Motor neuron (in vitro differentiated cells): ENCODE results near the gene IFNG-AS1. TPM values are rescaled to one million over a fixed set of nuclear protein-coding genes. Genes with fewer than 3 reads are reported as not detected.

Experiments
- ATAC-seq, 8 experiments: fragments of 200-7000 bp; cut with Tn5 transposase; replicated peaks in 6 of 8; 2 replicates each; pipeline ENCODE4 v1.8.0; 2021; ENCODE audit warnings: mild to moderate bottlenecking in 8 of 8, moderate library complexity in 8 of 8
- H3K27ac ChIP-seq, 2 donors: fragments of 250-450 bp; sonication (Bioruptor Pico); 2 replicates each; pipeline ENCODE4 v1.9.0; 2021; ENCODE audit warnings: antibody characterized with exemption in 2 of 2, mild to moderate bottlenecking in 2 of 2, moderate library complexity in 1 of 2
- H3K4me1 ChIP-seq, 2 donors: fragments of 250-450 bp; sonication (Bioruptor Pico); replicated peaks in 1 of 2; 2 replicates each; pipeline ENCODE4 v1.6.1; 2021; ENCODE audit warnings: antibody characterized with exemption in 2 of 2, mild to moderate bottlenecking in 2 of 2, moderate library complexity in 1 of 2
- H3K4me3 ChIP-seq, 5 donors: fragments of 250-450 bp; sonication (Bioruptor Pico); 2 replicates each; pipeline ENCODE4 v1.9.0; 2021; ENCODE audit warnings: antibody characterized with exemption in 5 of 5, mild to moderate bottlenecking in 5 of 5, moderate library complexity in 4 of 5
- WGBS, 10 experiments: fragments of 450-650 bp; shearing (Covaris generic); methylation state at CpG; one replicate each; pipeline ENCODE4 v1.0.0; 2022; 5-methylcytosine and 5-hydroxymethylcytosine counted together
- in situ Hi-C, 9 experiments: fragments of 400-800 bp; cut with MboI; loops; one replicate each; pipeline ENCODE4 v1.15.0; 2021; ENCODE audit warnings: low sequenced_read_pairs in 9 of 9, low pct_unique_long_range_greater_than_20kb in 2 of 9; ENCODE audit not compliant: unreplicated experiment in 9 of 9
- total RNA-seq, 8 experiments: library from RNA; unstranded; fragments of 300-600 nt; gene quantifications; 2 replicates each; pipeline versions ENCODE4 v1.2.3 to v1.2.4, GENCODE V29; 2022

The IFNG-AS1 gene
- total RNA-seq, 8 experiments from 2014 or later, result 0.08 to 0.57 TPM; not detected in 6

DNA sequence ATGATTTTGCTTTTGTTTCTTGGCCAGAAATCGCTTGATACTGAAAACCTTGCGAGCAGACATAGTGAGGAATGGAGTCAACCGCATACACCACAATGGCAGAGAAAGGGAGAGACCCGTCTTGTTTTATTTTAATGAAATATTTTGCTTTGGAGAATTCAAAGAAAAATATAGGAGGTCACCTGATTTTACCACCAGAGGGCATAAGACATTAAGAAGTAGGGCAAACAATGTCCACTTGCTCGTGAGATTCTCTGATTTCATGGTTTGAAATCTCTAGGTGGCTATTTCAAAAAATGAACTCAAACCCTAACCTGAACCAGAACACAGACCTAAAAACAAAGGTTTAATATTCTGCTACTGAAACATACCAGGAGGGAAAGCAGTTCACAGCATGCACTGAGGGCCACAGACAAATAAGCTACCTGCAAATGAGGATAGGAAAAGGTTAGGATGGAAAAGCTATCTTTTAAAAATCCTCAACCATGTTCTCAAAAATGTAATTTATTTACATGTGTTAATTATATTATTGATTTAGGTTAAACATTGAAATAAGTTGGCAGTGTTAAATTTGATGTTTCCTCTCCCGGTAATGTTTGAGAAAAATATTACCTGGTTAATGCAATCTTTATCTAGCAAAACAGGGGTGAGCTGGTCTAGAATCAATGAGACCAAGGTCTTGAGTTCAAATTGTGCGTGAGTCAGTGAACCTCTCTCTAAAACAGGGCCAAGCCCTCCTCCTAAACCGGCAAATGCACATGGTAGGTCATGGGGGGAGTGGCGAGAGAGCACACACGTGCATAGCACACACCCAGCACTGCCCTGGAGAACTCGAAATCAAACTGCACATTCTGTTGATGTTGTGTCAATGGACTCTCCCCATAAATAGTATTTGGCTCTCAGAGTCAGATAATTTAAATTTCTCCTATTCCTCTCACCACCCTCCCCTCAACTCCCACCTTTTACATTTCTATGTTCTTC, 12.5 kb downstream of the IFNG-AS1 start:
- 40 to 94% (median 83%) methylated on average over 2 to 9 of the region's 11 CpGs for WGBS, 10 experiments
- in situ Hi-C loops, result no loop called here

GRCh38 chr12:68003777-68004176, 14.5 kb downstream of the IFNG-AS1 start:
- WGBS, 10 experiments, result 76 to 100% (median 93%) methylated on average over 2 to 6 of the region's 8 CpGs; no CpG with 5 or more reads in 5 of the 10 experiments
- H3K4me1 ChIP-seq, result no peaks in the 10 kb centered on the region
- H3K27ac ChIP-seq, result no peak overlapping the region
- H3K4me3 ChIP-seq, result no peak overlapping the region
- no peak for ATAC-seq
- in situ Hi-C loops, result no loop called here

More for the DNA sequence above, 12.5 kb downstream of the IFNG-AS1 start:
- no peaks in the 10 kb centered on the region for H3K4me1 ChIP-seq
- no peak overlapping the region for H3K4me3 ChIP-seq
- H3K27ac ChIP-seq, result no peak overlapping the region
- no peak for ATAC-seq

DNA sequence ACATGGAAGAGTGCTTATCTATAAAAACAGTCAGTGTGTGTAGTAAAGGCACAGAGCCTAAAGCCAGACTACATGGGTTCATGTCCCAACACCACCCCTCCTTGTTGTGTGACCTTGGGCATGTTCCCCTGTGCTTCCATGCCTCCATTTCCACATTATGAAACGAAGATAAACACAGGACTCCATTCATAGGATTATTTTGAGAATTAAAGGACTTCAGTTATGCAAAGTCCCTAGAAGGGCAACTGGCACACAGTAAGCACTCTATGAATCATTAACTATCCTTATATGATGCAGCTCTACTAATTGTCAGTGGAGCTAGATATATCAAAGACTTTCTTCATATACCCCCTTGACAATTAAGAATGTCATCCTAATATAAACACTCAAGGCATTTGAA, 17.8 kb downstream of the IFNG-AS1 start:
- ATAC-seq, result peak in 3 of 8 experiments; percentile 29 to 63 (median 42)
- in situ Hi-C loops, result no loop called here
- no peaks in the 10 kb centered on the region for H3K4me1 ChIP-seq
- WGBS, 10 experiments, result 0 to 67% (median 20%) methylated on average over 1 of the region's 1 CpG; no CpG with 5 or more reads in 6 of the 10 experiments
- no peak overlapping the region for H3K4me3 ChIP-seq
- H3K27ac ChIP-seq, result no peak overlapping the region

GRCh38 chr12:68007466-68007865, 18.2 kb downstream of the IFNG-AS1 start:
- H3K4me1 ChIP-seq, result no peaks in the 10 kb centered on the region
- H3K4me3 ChIP-seq, result no peak overlapping the region
- in situ Hi-C loops, result no loop called here
- H3K27ac ChIP-seq, result no peak overlapping the region
- ATAC-seq, result peak in 4 of 8 experiments; percentile 32 to 72 (median 50)

- Histone ChIP-seq H3K27ac (no peak overlapping the region), H3K4me1 (no peaks in the 10 kb centered on the region), H3K4me3 (no peak overlapping the region)
- in situ Hi-C loops, result no loop called here
- ATAC-seq, result no peak
- 37 to 96% (median 83%) methylated on average over 2 to 6 of the region's 6 CpGs; no CpG with 5 or more reads in 1 of the 10 experiments for WGBS, 10 experiments
These were observed 22.1 kb downstream of the IFNG-AS1 start for GRCh38 chr12:68011206-68011881.

- in situ Hi-C loops, result no loop called here
- 45 to 100% (median 86%) methylated on average over 1 to 2 of the region's 2 CpGs; no CpG with 5 or more reads in 2 of the 10 experiments for WGBS, 10 experiments
- no peaks in the 10 kb centered on the region for H3K4me1 ChIP-seq
- no peak overlapping the region for H3K4me3 ChIP-seq
- H3K27ac ChIP-seq, result no peak overlapping the region
- no peak for ATAC-seq
These were observed 22.6 kb downstream of the IFNG-AS1 start for GRCh38 chr12:68011882-68012207.

- WGBS, 10 experiments, result 56 to 95% (median 83%) methylated on average over 2 of the region's 2 CpGs; no CpG with 5 or more reads in 3 of the 10 experiments
- no peak for ATAC-seq
- H3K4me3 ChIP-seq, result no peak overlapping the region
- in situ Hi-C loops, result no loop called here
- H3K4me1 ChIP-seq, result no peaks in the 10 kb centered on the region
- H3K27ac ChIP-seq, result no peak overlapping the region
These were observed 23.5 kb downstream of the IFNG-AS1 start for GRCh38 chr12:68012712-68013111.

DNA sequence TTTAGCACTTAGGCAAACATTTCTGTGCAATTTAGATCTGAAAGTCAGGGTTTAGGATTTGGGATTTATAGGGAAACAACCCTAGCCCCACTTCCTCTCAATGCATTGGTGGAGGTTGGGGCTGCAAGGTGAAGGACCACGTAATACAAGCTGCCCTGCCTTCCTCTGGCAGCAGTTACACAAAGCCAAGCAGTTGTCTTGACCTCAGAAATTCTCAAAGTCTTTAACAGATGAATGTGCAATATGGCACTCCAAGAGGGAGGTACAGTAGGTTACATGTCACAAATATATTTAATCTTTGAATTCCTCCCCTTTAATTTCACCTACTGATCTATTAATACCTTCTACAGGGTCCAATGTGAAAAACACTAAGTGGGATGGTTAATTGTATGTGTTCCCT, 23.9 kb downstream of the IFNG-AS1 start:
- WGBS, 10 experiments, result 29 to 71% (median 49%) methylated on average over 1 of the region's 1 CpG; no CpG with 5 or more reads in 6 of the 10 experiments
- in situ Hi-C loops, result no loop called here
- no peaks in the 10 kb centered on the region for H3K4me1 ChIP-seq
- no peak overlapping the region for H3K4me3 ChIP-seq
- ATAC-seq, result no peak
- no peak overlapping the region for H3K27ac ChIP-seq

- Histone ChIP-seq H3K4me1 (no peaks in the 10 kb centered on the region), H3K4me3 (no peak overlapping the region), H3K27ac (no peak overlapping the region)
- WGBS, 10 experiments, result 30 to 100% (median 80%) methylated on average over 1 to 4 of the region's 4 CpGs; no CpG with 5 or more reads in 3 of the 10 experiments
- in situ Hi-C loops, result no loop called here
- no peak for ATAC-seq
These were observed 26.9 kb downstream of the IFNG-AS1 start for GRCh38 chr12:68016136-68016535.

GRCh38 chr12:68018315-68018714, 29.1 kb downstream of the IFNG-AS1 start:
- no peak overlapping the region for H3K4me3 ChIP-seq
- no peak for ATAC-seq
- in situ Hi-C loops, result no loop called here

GRCh38 chr12:68020049-68020448, 30.8 kb downstream of the IFNG-AS1 start:
- Histone ChIP-seq H3K27ac (no peak overlapping the region), H3K4me3 (no peak overlapping the region), H3K4me1 (no peaks in the 10 kb centered on the region)
- 39 to 93% (median 71%) methylated on average over 1 to 6 of the region's 6 CpGs; no CpG with 5 or more reads in 1 of the 10 experiments for WGBS, 10 experiments
- in situ Hi-C loops, result no loop called here
- no peak for ATAC-seq

More at GRCh38 chr12:68018315-68018714, 29.1 kb downstream of the IFNG-AS1 start:
- no peaks in the 10 kb centered on the region for H3K4me1 ChIP-seq
- H3K27ac ChIP-seq, result no peak overlapping the region

- H3K4me1 ChIP-seq, result no peaks in the 10 kb centered on the region
- WGBS, 10 experiments, result 0 to 95% (median 64%) methylated on average over 1 to 5 of the region's 5 CpGs
- in situ Hi-C loops, result no loop called here
- no peak for ATAC-seq
- H3K4me3 ChIP-seq, result no peak overlapping the region
- no peak overlapping the region for H3K27ac ChIP-seq
These were observed 31.5 kb downstream of the IFNG-AS1 start for GRCh38 chr12:68020699-68021098.

DNA sequence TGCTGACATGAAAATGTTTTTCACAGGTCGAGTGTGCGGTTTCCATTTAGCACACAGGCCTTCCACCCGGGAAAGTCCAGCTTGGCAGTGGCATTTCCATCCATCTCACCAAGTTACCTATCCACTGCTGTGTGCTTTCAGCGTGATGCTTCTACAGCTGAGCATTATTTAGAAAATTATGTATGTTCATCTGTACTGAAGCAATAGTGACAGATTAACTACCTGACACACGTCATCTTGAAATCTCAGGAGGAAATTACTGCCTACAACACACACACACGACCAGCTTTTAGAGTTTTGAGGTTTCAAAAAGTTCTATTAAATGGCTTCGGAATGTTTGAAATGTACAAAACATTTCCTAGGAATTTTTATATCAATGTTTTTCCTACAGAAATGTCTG, 39.4 kb downstream of the IFNG-AS1 start:
- Histone ChIP-seq H3K27ac (no peak overlapping the region), H3K4me3 (no peak overlapping the region), H3K4me1 (no peaks in the 10 kb centered on the region)
- WGBS, 10 experiments, result 31 to 95% (median 79%) methylated on average over 3 to 7 of the region's 7 CpGs; no CpG with 5 or more reads in 1 of the 10 experiments
- ATAC-seq, result no peak
- in situ Hi-C loops, result loop anchor here in 4 of 9 experiments (25.0 kb wide), 1 partner anchor 284 kb away; no protein-coding TSS in a partner anchor
